Caco-2 (cell line): ENCODE measurements around the gene TRIM7. TPM values are rescaled to one million over a fixed set of nuclear protein-coding genes. Genes with fewer than 3 reads are reported as not detected.
"Not testable (repeated sequence)": the region's sequence is repeated elsewhere in the genome, so short reads cannot be mapped to it uniquely, and the experiment has no call there.

ENCODE experiments used
- BruUV-seq: library from RNA; stranded (reverse); fragments of 400-500 nt; replicated peaks from 2 replicates; lab custom pipeline; 2021; lab: Mats Ljungman, UMichigan
- CTCF ChIA-PET: fragments of 300-600 bp; sonication (Branson Sonifier 250); formaldehyde crosslinking; loops from one replicate; lab custom pipeline; 2022; ENCODE audit warnings: antibody characterized with exemption; lab: Charles Lee
- POLR2A ChIA-PET: fragments of 300-600 bp; sonication (Branson Sonifier 250); formaldehyde crosslinking; loops from one replicate; lab custom pipeline; 2022; ENCODE audit warnings: antibody characterized with exemption; lab: Charles Lee
- DNase-seq, 2 experiments: peaks; one replicate each; pipeline versions ENCODE4 v3.0.0 to v3.0.0-alpha.2; 2020 to 2022
- H3K27me3 ChIP-seq: replicated peaks from 2 replicates; pipeline ENCODE4 v1.6.0; 2011; ENCODE audit warnings: low read length; ENCODE audit not compliant: control insufficient read depth, insufficient read depth
- H3K36me3 ChIP-seq: 2 replicates; pipeline ENCODE4 v1.5.1; 2011; ENCODE audit warnings: low read length; ENCODE audit not compliant: control insufficient read depth, insufficient read depth
- H3K4me1 ChIP-seq: fragments of 250-450 bp; sonication (Bioruptor Pico); 2 replicates; pipeline ENCODE4 v1.5.1; 2020; ENCODE audit warnings: mild to moderate bottlenecking
- H3K4me3 ChIP-seq: 2 replicates; pipeline ENCODE4 v1.5.1; 2011; ENCODE audit warnings: low read depth, mild to moderate bottlenecking, control low read depth, low read length
- H3K9me3 ChIP-seq: fragments of 250-450 bp; sonication (Bioruptor Pico); 2 replicates; pipeline ENCODE4 v1.5.1; 2020; ENCODE audit warnings: mild to moderate bottlenecking, moderate library complexity
- H3K27ac Mint-ChIP-seq: one replicate; pipeline ENCODE4 v1.8.0; 2022; ENCODE audit warnings: mixed read lengths; ENCODE audit not compliant: unreplicated experiment
- H3K27me3 Mint-ChIP-seq: one replicate; pipeline ENCODE4 v1.8.0; 2022; ENCODE audit warnings: mixed read lengths; ENCODE audit not compliant: insufficient read depth, unreplicated experiment
- H3K36me3 Mint-ChIP-seq: one replicate; pipeline ENCODE4 v1.8.0; 2022; ENCODE audit warnings: mild to moderate bottlenecking, mixed read lengths; ENCODE audit not compliant: insufficient read depth, unreplicated experiment
- H3K4me1 Mint-ChIP-seq: one replicate; pipeline ENCODE4 v1.8.0; 2022; ENCODE audit warnings: low read depth, mixed read lengths; ENCODE audit not compliant: unreplicated experiment
- H3K4me3 Mint-ChIP-seq: one replicate; pipeline ENCODE4 v1.8.0; 2022; ENCODE audit warnings: mild to moderate bottlenecking, moderate library complexity, mixed read lengths; ENCODE audit not compliant: unreplicated experiment
- H3K9me3 Mint-ChIP-seq: one replicate; pipeline ENCODE4 v1.8.0; 2022; ENCODE audit warnings: mixed read lengths; ENCODE audit not compliant: unreplicated experiment
- CTCF ChIP-seq, 2 experiments: fragments of 200-600 bp in 1 of 2; IDR thresholded peaks; 1 replicate in 1 of 2; 2 replicates in 1 of 2; pipeline versions ENCODE4 v1.5.1 to v1.8.0; 2011 to 2022; ENCODE audit warnings: antibody characterized with exemption in 1 of 2, control low read depth in 1 of 2, inconsistent platforms in 1 of 2, low read depth in 1 of 2, low read length in 1 of 2, mild to moderate bottlenecking in 1 of 2, moderate library complexity in 1 of 2; ENCODE audit not compliant: insufficient read depth in 1 of 2, severe bottlenecking in 1 of 2, unreplicated experiment in 1 of 2
- intact Hi-C: fragments of 100-400 bp; cut with micrococcal nuclease; formaldehyde crosslinking; loops from one replicate; pipeline ENCODE4 v1.10.0; 2022; ENCODE audit not compliant: unreplicated experiment
- total RNA-seq: library from RNA; stranded (reverse); gene quantifications from 2 replicates; pipeline ENCODE4 v1.2.3, GENCODE V29; 2022

Gene TRIM7
- total RNA-seq, 1 experiment from 2014 or later, result 0.86 TPM

GRCh38 chr5:181170996-181171395, 34.0 kb downstream of the TRIM7 start:
- Mint-ChIP-seq H3K9me3 (no peaks in the 10 kb centered on the region), H3K27ac (no peak overlapping the region), H3K27me3 (peaks cover 3% of the 10 kb centered on the region), H3K4me1 (peaks cover 16% of the 10 kb centered on the region), H3K4me3 (no peak overlapping the region), H3K36me3 (peaks cover 17% of the 10 kb centered on the region)
- Histone ChIP-seq H3K27me3 (no peaks in the 10 kb centered on the region), H3K4me3 (no peak overlapping the region), H3K36me3 (no peaks in the 10 kb centered on the region), H3K9me3 (no peaks in the 10 kb centered on the region), H3K4me1 (0 out of 2 replicates have a peak, but pooled peaks cover 4% of the 10 kb centered on the region)
- TF ChIP-seq CTCF (IDR thresholded peaks at IDR 0.05; ENCODE audit: insufficient read depth in 1 of 2, low read depth in 1 of 2, low read length in 1 of 2, severe bottlenecking in 1 of 2, unreplicated experiment in 1 of 2), result no peak
- intact Hi-C loops, result no loop called here
- ChIA-PET CTCF (interaction anchor here (0.6 to 1.7 kb wide), 2 partner anchors 13 to 167 kb away, joined by 3 to 6 read pairs; no protein-coding TSS in a partner anchor), POLR2A (no interaction called here)
- no TSS peak for BruUV-seq
- DNase-seq, result no peak

- Histone ChIP-seq H3K4me3 (no peak overlapping the region), H3K36me3 (no peaks in the 10 kb centered on the region), H3K9me3 (no peaks in the 10 kb centered on the region), H3K4me1 (0 out of 2 replicates have a peak, but pooled peaks cover 4% of the 10 kb centered on the region), H3K27me3 (no peaks in the 10 kb centered on the region)
- no TSS peak for BruUV-seq
- intact Hi-C loops, result no loop called here
- no peaks in the 10 kb centered on the region for H3K9me3 Mint-ChIP-seq
- peaks cover 3% of the 10 kb centered on the region for H3K27me3 Mint-ChIP-seq
- DNase-seq, result no peak
- H3K4me3 Mint-ChIP-seq, result peak overlapping the region; percentile 48
- no peak for TF ChIP-seq CTCF (IDR thresholded peaks at IDR 0.05; ENCODE audit: insufficient read depth in 1 of 2, low read depth in 1 of 2, low read length in 1 of 2, severe bottlenecking in 1 of 2, unreplicated experiment in 1 of 2)
- peaks cover 16% of the 10 kb centered on the region for H3K4me1 Mint-ChIP-seq
- ChIA-PET POLR2A (no interaction called here), CTCF (interaction anchor here (1.7 kb wide), 1 partner anchor 14 kb away, joined by 6 read pairs; no protein-coding TSS in a partner anchor)
- peaks cover 17% of the 10 kb centered on the region for H3K36me3 Mint-ChIP-seq
- H3K27ac Mint-ChIP-seq, result no peak overlapping the region
Measured at GRCh38 chr5:181170237-181170825, 34.7 kb downstream of the TRIM7 start.

- H3K4me1 Mint-ChIP-seq, result peaks cover 16% of the 10 kb centered on the region
- POLR2A ChIA-PET, H3K4me3 ChIP-seq, H3K4me1 ChIP-seq, H3K9me3 Mint-ChIP-seq, H3K27me3 ChIP-seq, H3K27ac Mint-ChIP-seq, BruUV-seq, H3K27me3 Mint-ChIP-seq, H3K36me3 ChIP-seq, intact Hi-C loops, H3K9me3 ChIP-seq: not testable (repeated sequence)
- H3K4me3 Mint-ChIP-seq, result peak overlapping the region; percentile 48
- H3K36me3 Mint-ChIP-seq, result peaks cover 17% of the 10 kb centered on the region
- CTCF ChIA-PET, result interaction anchor here (1.7 kb wide), 1 partner anchor 15 kb away, joined by 6 read pairs; no protein-coding TSS in a partner anchor
- peak; percentile 51 to 56 for DNase-seq
Measured at GRCh38 chr5:181169459-181170236, 35.3 kb downstream of the TRIM7 start.
